ENCODE measurements around the gene KLHL15. TPM values are rescaled to one million over a fixed set of nuclear protein-coding genes. Genes with fewer than 3 reads are reported as not detected.

The KLHL15 gene
- total and polyA plus RNA-seq, 2 of the 13 experiments (the other 11 are each of a cell fraction or from before 2014, with no cell fraction given), result 2.8 to 5.5 TPM

DNA sequence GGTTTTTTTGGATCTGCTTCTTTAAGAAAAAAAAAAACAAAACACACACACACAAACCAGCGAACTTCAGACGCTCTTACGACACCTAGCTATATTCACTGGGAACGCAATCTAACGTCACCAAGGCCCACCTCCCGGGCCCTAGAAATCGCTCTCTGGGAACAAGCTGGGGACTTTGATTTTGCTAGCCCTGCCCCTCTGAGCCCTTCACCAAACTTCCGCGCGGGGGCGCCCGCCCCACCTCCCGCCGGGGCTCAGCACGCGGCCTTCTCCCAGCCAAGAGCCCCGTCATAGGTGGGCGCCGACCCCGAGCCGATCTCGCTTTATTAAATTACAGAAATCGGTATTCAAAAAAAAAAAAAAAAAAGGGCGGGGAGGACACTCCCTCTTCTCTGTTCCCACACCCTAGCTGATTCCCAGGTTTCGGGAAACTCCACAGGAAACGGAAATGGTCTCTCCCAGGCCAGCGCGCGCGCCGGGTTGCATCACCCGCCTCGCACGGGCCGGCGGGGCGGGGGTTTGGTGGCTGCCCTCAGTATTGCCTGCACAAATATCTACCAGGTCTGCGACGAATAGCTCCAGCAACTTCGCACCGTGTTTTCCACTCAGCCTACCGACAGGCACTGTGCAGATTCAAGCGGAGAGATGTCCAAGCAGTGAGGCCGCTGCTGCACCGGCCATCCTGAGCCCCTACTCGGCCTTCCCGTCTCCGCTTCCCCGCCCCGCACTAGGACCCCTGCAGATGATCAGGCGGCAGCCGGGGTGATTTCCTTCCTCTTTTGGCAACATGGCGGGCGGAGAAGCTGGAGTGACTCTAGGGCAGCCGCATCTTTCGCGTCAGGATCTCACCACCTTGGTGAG, 27.4 kb upstream of the KLHL15 start, which contains the start of gene EIF2S3 (continued):
- TF ChIP-seq ERF (CRISPR knock-in tag; IDR thresholded peaks at IDR 0.05), result no peak
- TF ChIP-seq DR1 (CRISPR knock-in tag; IDR thresholded peaks at IDR 0.05), result peak; percentile 36; the same call in 1 of the 2 replicates
- TF ChIP-seq ZFP36 (IDR thresholded peaks at IDR 0.05; ENCODE audit: borderline replicate concordance, low read depth, low read length, partially characterized antibody), result no peak
- TF ChIP-seq ZNF788 (CRISPR knock-in tag; IDR thresholded peaks at IDR 0.05; ENCODE audit: borderline replicate concordance), result peak; percentile 17; the same call in 1 of the 2 replicates
- TF ChIP-seq ZFAT (CRISPR knock-in tag; conservative IDR thresholded peaks at IDR 0.05), result no peak
- no peak for TF ChIP-seq ZSCAN22 (CRISPR knock-in tag; IDR thresholded peaks at IDR 0.05)
- no peak for TF ChIP-seq KDM1A (CRISPR knock-in tag; IDR thresholded peaks at IDR 0.05)
- TF ChIP-seq NR2F2 (IDR thresholded peaks at IDR 0.05; ENCODE audit: borderline replicate concordance, low read depth), result peak; percentile 18; the same call in 1 of the 2 replicates
- TF ChIP-seq SATB2 (CRISPR knock-in tag; IDR thresholded peaks at IDR 0.05), result no peak
- TF ChIP-seq SRY (CRISPR knock-in tag; IDR thresholded peaks at IDR 0.05), result 0 out of 2 replicates have a peak, but pooled peaks have one; percentile 57
- no peak for TF ChIP-seq SCMH1 (CRISPR knock-in tag; IDR thresholded peaks at IDR 0.05; ENCODE audit: borderline replicate concordance)
- TF ChIP-seq, protein P1, sequence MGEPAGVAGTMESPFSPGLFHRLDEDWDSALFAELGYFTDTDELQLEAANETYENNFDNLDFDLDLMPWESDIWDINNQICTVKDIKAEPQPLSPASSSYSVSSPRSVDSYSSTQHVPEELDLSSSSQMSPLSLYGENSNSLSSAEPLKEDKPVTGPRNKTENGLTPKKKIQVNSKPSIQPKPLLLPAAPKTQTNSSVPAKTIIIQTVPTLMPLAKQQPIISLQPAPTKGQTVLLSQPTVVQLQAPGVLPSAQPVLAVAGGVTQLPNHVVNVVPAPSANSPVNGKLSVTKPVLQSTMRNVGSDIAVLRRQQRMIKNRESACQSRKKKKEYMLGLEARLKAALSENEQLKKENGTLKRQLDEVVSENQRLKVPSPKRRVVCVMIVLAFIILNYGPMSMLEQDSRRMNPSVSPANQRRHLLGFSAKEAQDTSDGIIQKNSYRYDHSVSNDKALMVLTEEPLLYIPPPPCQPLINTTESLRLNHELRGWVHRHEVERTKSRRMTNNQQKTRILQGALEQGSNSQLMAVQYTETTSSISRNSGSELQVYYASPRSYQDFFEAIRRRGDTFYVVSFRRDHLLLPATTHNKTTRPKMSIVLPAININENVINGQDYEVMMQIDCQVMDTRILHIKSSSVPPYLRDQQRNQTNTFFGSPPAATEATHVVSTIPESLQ (CRISPR knock-in tag; conservative IDR thresholded peaks at IDR 0.05), result no peak
- TF ChIP-seq ZMYM4 (CRISPR knock-in tag; IDR thresholded peaks at IDR 0.05), result no peak; the same call in 1 of the 2 replicates
- peak; percentile 45 for TF ChIP-seq HNF4A (CRISPR knock-in tag; IDR thresholded peaks at IDR 0.05)
- no peak for TF ChIP-seq ZNF33B (CRISPR knock-in tag; IDR thresholded peaks at IDR 0.05)
- TF ChIP-seq RFXAP (CRISPR knock-in tag; IDR thresholded peaks at IDR 0.05; ENCODE audit: borderline replicate concordance), result no peak
- peak; percentile 73 for TF ChIP-seq ATF1 (CRISPR knock-in tag; IDR thresholded peaks at IDR 0.05)
- no peak for TF ChIP-seq ZNF136 (CRISPR knock-in tag; IDR thresholded peaks at IDR 0.05; ENCODE audit: low read depth)
- no peak for TF ChIP-seq ARHGAP35 (CRISPR knock-in tag; IDR thresholded peaks at IDR 0.05; ENCODE audit: borderline replicate concordance)
- TF ChIP-seq, protein P2, sequence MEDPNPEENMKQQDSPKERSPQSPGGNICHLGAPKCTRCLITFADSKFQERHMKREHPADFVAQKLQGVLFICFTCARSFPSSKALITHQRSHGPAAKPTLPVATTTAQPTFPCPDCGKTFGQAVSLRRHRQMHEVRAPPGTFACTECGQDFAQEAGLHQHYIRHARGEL (CRISPR knock-in tag; IDR thresholded peaks at IDR 0.05), result no peak
- TF ChIP-seq, protein P3, sequence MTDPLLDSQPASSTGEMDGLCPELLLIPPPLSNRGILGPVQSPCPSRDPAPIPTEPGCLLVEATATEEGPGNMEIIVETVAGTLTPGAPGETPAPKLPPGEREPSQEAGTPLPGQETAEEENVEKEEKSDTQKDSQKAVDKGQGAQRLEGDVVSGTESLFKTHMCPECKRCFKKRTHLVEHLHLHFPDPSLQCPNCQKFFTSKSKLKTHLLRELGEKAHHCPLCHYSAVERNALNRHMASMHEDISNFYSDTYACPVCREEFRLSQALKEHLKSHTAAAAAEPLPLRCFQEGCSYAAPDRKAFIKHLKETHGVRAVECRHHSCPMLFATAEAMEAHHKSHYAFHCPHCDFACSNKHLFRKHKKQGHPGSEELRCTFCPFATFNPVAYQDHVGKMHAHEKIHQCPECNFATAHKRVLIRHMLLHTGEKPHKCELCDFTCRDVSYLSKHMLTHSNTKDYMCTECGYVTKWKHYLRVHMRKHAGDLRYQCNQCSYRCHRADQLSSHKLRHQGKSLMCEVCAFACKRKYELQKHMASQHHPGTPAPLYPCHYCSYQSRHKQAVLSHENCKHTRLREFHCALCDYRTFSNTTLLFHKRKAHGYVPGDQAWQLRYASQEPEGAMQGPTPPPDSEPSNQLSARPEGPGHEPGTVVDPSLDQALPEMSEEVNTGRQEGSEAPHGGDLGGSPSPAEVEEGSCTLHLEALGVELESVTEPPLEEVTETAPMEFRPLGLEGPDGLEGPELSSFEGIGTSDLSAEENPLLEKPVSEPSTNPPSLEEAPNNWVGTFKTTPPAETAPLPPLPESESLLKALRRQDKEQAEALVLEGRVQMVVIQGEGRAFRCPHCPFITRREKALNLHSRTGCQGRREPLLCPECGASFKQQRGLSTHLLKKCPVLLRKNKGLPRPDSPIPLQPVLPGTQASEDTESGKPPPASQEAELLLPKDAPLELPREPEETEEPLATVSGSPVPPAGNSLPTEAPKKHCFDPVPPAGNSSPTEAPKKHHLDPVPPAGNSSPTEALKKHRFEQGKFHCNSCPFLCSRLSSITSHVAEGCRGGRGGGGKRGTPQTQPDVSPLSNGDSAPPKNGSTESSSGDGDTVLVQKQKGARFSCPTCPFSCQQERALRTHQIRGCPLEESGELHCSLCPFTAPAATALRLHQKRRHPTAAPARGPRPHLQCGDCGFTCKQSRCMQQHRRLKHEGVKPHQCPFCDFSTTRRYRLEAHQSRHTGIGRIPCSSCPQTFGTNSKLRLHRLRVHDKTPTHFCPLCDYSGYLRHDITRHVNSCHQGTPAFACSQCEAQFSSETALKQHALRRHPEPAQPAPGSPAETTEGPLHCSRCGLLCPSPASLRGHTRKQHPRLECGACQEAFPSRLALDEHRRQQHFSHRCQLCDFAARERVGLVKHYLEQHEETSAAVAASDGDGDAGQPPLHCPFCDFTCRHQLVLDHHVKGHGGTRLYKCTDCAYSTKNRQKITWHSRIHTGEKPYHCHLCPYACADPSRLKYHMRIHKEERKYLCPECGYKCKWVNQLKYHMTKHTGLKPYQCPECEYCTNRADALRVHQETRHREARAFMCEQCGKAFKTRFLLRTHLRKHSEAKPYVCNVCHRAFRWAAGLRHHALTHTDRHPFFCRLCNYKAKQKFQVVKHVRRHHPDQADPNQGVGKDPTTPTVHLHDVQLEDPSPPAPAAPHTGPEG (CRISPR knock-in tag; IDR thresholded peaks at IDR 0.05), result no peak
- TF ChIP-seq ZNF317 (CRISPR knock-in tag; IDR thresholded peaks at IDR 0.05), result no peak
- no peak for TF ChIP-seq ZNF550 (CRISPR knock-in tag; IDR thresholded peaks at IDR 0.05; ENCODE audit: borderline replicate concordance)

Data from HepG2 (cell line).